ENCODE data around the gene GUCY1A2. TPM values are rescaled to one million over a fixed set of nuclear protein-coding genes. Genes with fewer than 3 reads are reported as not detected.

GUCY1A2 gene
- total RNA-seq, 1 experiment from 2014 or later = 0.55 TPM

- H3K4me1 ChIP-seq (ENCODE audit: insufficient read depth, low read length) = peaks cover 11% of the 10 kb centered on the region; the same call in 1 of the 2 replicates
- H2BK120ac ChIP-seq (ENCODE audit: low read depth, low read length, poor library complexity, severe bottlenecking) = no peak overlapping the region
- no peak overlapping the region for H4K5ac ChIP-seq (ENCODE audit: insufficient read length, low read depth, low read length)
- H3K27ac ChIP-seq (ENCODE audit: insufficient read length, low read depth, low read length) = no peak overlapping the region
- no CpG with 5 or more reads among the region's 1 CpG for WGBS (ENCODE audit: extremely low coverage, insufficient read length, low lambda C conversion rate)
- Mint-ChIP-seq H3K4me1 (peaks cover 53% of the 10 kb centered on the region in 2 experiments), H3K4me3 (no peak overlapping the region), H3K9me3 (peaks cover 0 to 2% of the 10 kb centered on the region in 2 experiments; a peak in 1 of 5 replicates), H3K36me3 (ENCODE audit: insufficient read depth in 1 of 3, low read depth in 3 of 3) (peaks cover 0 to 1% (median under 1%) of the 10 kb centered on the region in 3 experiments; a peak in 3 of 7 replicates), H3K27ac (peak overlapping the region in 2 of 3 experiments; percentile 19 to 65; a peak in 3 of 7 replicates), H3K27me3 (ENCODE audit: low read depth) (no peaks in the 10 kb centered on the region)
- H4K8ac ChIP-seq (replicated peaks; ENCODE audit: insufficient read length, low read depth, low read length) = no peak overlapping the region
- no peaks in the 10 kb centered on the region for H3K79me1 ChIP-seq (ENCODE audit: insufficient read depth, low read depth, low read length, poor library complexity, severe bottlenecking)
- H3K4ac ChIP-seq (ENCODE audit: low read depth, low read length) = no peak overlapping the region
- no peak overlapping the region for H3K9ac ChIP-seq (ENCODE audit: extremely low read depth, insufficient read length, low read length)
- H3K14ac ChIP-seq (ENCODE audit: insufficient read depth, low read length) = no peak overlapping the region
- no peak overlapping the region for H2AFZ ChIP-seq (ENCODE audit: low read length)
- no peak overlapping the region for H2BK20ac ChIP-seq (ENCODE audit: low read depth, low read length, poor library complexity, severe bottlenecking)
- no peak overlapping the region for H2BK15ac ChIP-seq (ENCODE audit: low read depth, low read length)
- no peak for TF ChIP-seq CTCF (conservative IDR thresholded peaks at IDR 0.05)
- H2BK5ac ChIP-seq (ENCODE audit: insufficient read length, low read length) = no peak overlapping the region
- no peak overlapping the region for H3K18ac ChIP-seq (ENCODE audit: insufficient read length, low read depth, low read length)
- H2BK12ac ChIP-seq (ENCODE audit: insufficient read length, low read depth, low read length) = no peak overlapping the region
- no peaks in the 10 kb centered on the region for H4K20me1 ChIP-seq (ENCODE audit: control insufficient read depth, insufficient read depth, insufficient read length)
- H3K56ac ChIP-seq (ENCODE audit: insufficient read length, low read depth, low read length) = no peak overlapping the region
- no peak overlapping the region for H3T11ph ChIP-seq (ENCODE audit: low read length)
- no peak for DNase-seq
- no peaks in the 10 kb centered on the region for H3K23me2 ChIP-seq (ENCODE audit: insufficient read length, low read depth, low read length, poor library complexity, severe bottlenecking)
- no peak overlapping the region for H3K4me2 ChIP-seq (ENCODE audit: insufficient read depth, insufficient read length, low read length)
- no peak overlapping the region for H3K23ac ChIP-seq (ENCODE audit: insufficient read length, low read depth, low read length)
- H3K9me3 ChIP-seq (ENCODE audit: control insufficient read depth, low read depth, low read length) = no peaks in the 10 kb centered on the region
- no peak overlapping the region for H4K91ac ChIP-seq (ENCODE audit: insufficient read length, low read depth, low read length)
- H3K27me3 ChIP-seq (ENCODE audit: insufficient read depth, low read length) = no peaks in the 10 kb centered on the region
- no peaks in the 10 kb centered on the region; the same call in 1 of the 2 replicates for H3K79me2 ChIP-seq (ENCODE audit: insufficient read depth, low read length)
- no peak overlapping the region for H2AK5ac ChIP-seq (ENCODE audit: insufficient read length, low read length)
Measured at GRCh38 chr11:106961518-106961917, 56.8 kb downstream of the GUCY1A2 start.

Data from H9 (cell line).